HepG2 (cell line): ENCODE data around the gene FKBP9. TPM values are rescaled to one million over a fixed set of nuclear protein-coding genes. Genes with fewer than 3 reads are reported as not detected.

Experiments used
- AHR ChIP-seq: IDR thresholded peaks from 2 replicates; pipeline ENCODE4 v1.6.1; 2018; ENCODE audit warnings: missing genetic modification reagents, missing compliant biosample characterization
- ATF7 ChIP-seq, 2 experiments: fragments of 450-650 bp in 1 of 2; sonication (generic) in 1 of 2; formaldehyde crosslinking in 1 of 2; IDR thresholded peaks; 2 replicates each; pipeline versions ENCODE4 v1.4.0 to v1.6.1; 2016 to 2020; ENCODE audit warnings: antibody characterized with exemption in 1 of 2, mild to moderate bottlenecking in 1 of 2, missing genetic modification reagents in 1 of 2
- BCL6 ChIP-seq: IDR thresholded peaks from 2 replicates; pipeline ENCODE4 v1.6.1; 2016; ENCODE audit warnings: missing genetic modification reagents, missing compliant biosample characterization
- DNMT3B ChIP-seq: conservative IDR thresholded peaks from 2 replicates; pipeline ENCODE4 v1.6.1; 2016; ENCODE audit warnings: missing biosample characterization, control low read depth
- GZF1 ChIP-seq: sonication (generic); formaldehyde crosslinking; IDR thresholded peaks from 2 replicates; pipeline ENCODE4 v1.5.1; 2020; ENCODE audit warnings: mild to moderate bottlenecking, missing genetic modification reagents
- HNF4A ChIP-seq: sonication (generic); formaldehyde crosslinking; IDR thresholded peaks from 2 replicates; pipeline ENCODE4 v1.4.0; 2020; ENCODE audit warnings: missing genetic modification reagents
- HOXA7 ChIP-seq: sonication (generic); formaldehyde crosslinking; IDR thresholded peaks from 2 replicates; pipeline ENCODE4 v1.8.1; 2022; ENCODE audit warnings: mild to moderate bottlenecking, missing genetic modification reagents, moderate library complexity
- KDM5A ChIP-seq: fragments of 200-600 bp; sonication (generic); IDR thresholded peaks from 2 replicates; pipeline ENCODE4 v1.7.0; 2018; ENCODE audit warnings: antibody characterized with exemption, mild to moderate bottlenecking, low read length, borderline replicate concordance
- MBD4 ChIP-seq: IDR thresholded peaks from 2 replicates; pipeline ENCODE4 v1.6.1; 2012; ENCODE audit warnings: low read length, inconsistent platforms, borderline replicate concordance
- NCOA5 ChIP-seq: sonication (generic); formaldehyde crosslinking; IDR thresholded peaks from 2 replicates; pipeline ENCODE4 v1.4.0; 2020; ENCODE audit warnings: missing genetic modification reagents
- NFIB ChIP-seq: sonication (generic); formaldehyde crosslinking; IDR thresholded peaks from 2 replicates; pipeline ENCODE4 v1.9.0; 2021; ENCODE audit warnings: missing genetic modification reagents, mild to moderate bottlenecking, borderline replicate concordance
- SMAD9 ChIP-seq: sonication (generic); formaldehyde crosslinking; IDR thresholded peaks from 2 replicates; pipeline ENCODE4 v1.5.1; 2020; ENCODE audit warnings: mild to moderate bottlenecking, missing genetic modification reagents
- SNAPC2 ChIP-seq: sonication (generic); formaldehyde crosslinking; IDR thresholded peaks from 2 replicates; pipeline ENCODE4 v1.8.1; 2022; ENCODE audit warnings: mild to moderate bottlenecking, missing genetic modification reagents
- SOX13 ChIP-seq, 3 experiments: fragments of 450-650 bp in 1 of 3; sonication (generic) in 1 of 3; formaldehyde crosslinking in 1 of 3; IDR thresholded peaks in 2 of 3; conservative IDR thresholded peaks in 1 of 3; 2 replicates each; pipeline versions ENCODE4 v1.5.0 to v1.6.1; 2016 to 2020; ENCODE audit warnings: antibody characterized with exemption in 1 of 3, mild to moderate bottlenecking in 1 of 3, missing compliant biosample characterization in 1 of 3, missing genetic modification reagents in 1 of 3, moderate library complexity in 1 of 3
- STAG1 ChIP-seq: sonication (generic); formaldehyde crosslinking; IDR thresholded peaks from 2 replicates; pipeline ENCODE4 v1.4.0; 2020; ENCODE audit warnings: missing genetic modification reagents
- TEAD2 ChIP-seq: sonication (generic); formaldehyde crosslinking; IDR thresholded peaks from 2 replicates; pipeline ENCODE4 v1.9.0; 2021; ENCODE audit warnings: missing genetic modification reagents
- ZNF496 ChIP-seq: sonication (generic); formaldehyde crosslinking; IDR thresholded peaks from 2 replicates; pipeline ENCODE4 v1.8.1; 2023; ENCODE audit warnings: mild to moderate bottlenecking, moderate library complexity, missing genetic modification reagents; ENCODE audit not compliant: insufficient replicate concordance
- ZNF777 ChIP-seq: sonication (generic); formaldehyde crosslinking; IDR thresholded peaks from 2 replicates; pipeline ENCODE4 v1.4.0; 2020; ENCODE audit warnings: missing genetic modification reagents
- ZNF788 ChIP-seq: sonication (generic); formaldehyde crosslinking; IDR thresholded peaks from 2 replicates; pipeline ENCODE4 v1.5.0; 2020; ENCODE audit warnings: mild to moderate bottlenecking, missing genetic modification reagents, borderline replicate concordance
- ZNF879 ChIP-seq: sonication (generic); formaldehyde crosslinking; IDR thresholded peaks from 2 replicates; pipeline ENCODE4 v1.8.1; 2023; ENCODE audit warnings: missing genetic modification reagents
- polyA plus RNA-seq, 8 experiments: library from polyadenylated mRNA; depleted of rRNA in 3 of 8; stranded (reverse) in 7 of 8; unstranded in 1 of 8; fragments of >200 nt; fragmentation: Illumina TruSeq in 4 of 8; extraction: Trizol in 4 of 8; gene quantifications; 2 replicates each; pipeline versions ENCODE4 v1.2.1 to v1.2.3, GENCODE V29; 2011 to 2016; ENCODE audit warnings: low read depth in 4 of 8, missing spikeins in 1 of 8, mixed read lengths in 1 of 8; ENCODE audit not compliant: insufficient read depth in 1 of 8
- total RNA-seq, 5 experiments: library from RNA; depleted of rRNA; stranded (reverse); fragments of >200 nt; fragmentation: Illumina TruSeq; extraction: Trizol; gene quantifications; 2 replicates each; pipeline ENCODE4 v1.2.3, GENCODE V29; 2016; ENCODE audit warnings: low read depth in 1 of 5
- TF ChIP-seq, protein P1 (sequence below): sonication (generic); formaldehyde crosslinking; IDR thresholded peaks from 2 replicates; pipeline ENCODE4 v1.4.0; 2020; ENCODE audit warnings: missing genetic modification reagents

Gene FKBP9
- total and polyA plus RNA-seq, 2 of the 13 experiments (the other 11 are each of a cell fraction or from before 2014, with no cell fraction given) = 34.0 to 41.5 TPM

DNA sequence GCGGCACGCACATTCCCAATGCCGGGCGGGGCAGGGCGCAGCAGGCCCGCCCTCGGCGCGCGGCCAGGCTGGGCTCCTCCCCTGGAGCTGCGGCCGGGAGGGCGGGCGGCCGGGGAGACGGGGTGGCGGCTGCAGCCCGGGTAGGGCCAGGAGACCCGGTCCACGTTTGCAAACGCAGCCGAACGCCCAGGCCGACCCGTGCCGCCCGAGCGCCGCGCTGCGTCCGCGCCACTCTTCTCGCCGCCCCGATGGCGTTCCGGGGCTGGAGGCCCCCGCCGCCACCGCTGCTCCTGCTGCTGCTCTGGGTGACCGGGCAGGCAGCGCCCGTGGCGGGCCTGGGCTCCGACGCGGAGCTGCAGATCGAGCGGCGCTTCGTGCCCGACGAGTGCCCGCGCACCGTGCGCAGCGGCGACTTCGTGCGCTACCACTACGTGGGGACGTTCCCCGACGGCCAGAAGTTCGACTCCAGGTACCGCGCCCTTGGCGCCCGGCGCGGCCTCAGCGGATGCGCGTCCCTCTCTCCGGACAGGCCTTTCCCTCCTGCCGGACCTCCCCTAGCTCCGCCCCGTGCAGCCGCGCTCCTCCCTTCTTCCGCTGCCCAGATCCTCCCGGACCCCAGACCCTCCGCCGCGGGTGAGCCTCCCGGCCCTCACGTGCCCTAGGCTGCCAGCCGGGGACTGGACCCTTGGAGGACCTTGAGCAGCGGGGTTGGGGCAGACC is at the start of gene FKBP9 (continued):
- TF ChIP-seq SNAPC2 (CRISPR knock-in tag) = no peak; the same call in 1 of the 2 replicates
- TF ChIP-seq NFIB (CRISPR knock-in tag) = no peak
- peak; percentile 52; the same call in 1 of the 2 replicates for TF ChIP-seq BCL6
- TF ChIP-seq SMAD9 (CRISPR knock-in tag) = no peak
- no peak for TF ChIP-seq TEAD2
- TF ChIP-seq NCOA5 (CRISPR knock-in tag) = no peak
- TF ChIP-seq ATF7 (IDR thresholded peaks at IDR 0.05) = no peak
- peak; percentile 82; the same call in 1 of the 2 replicates for TF ChIP-seq ATF7 (CRISPR knock-in tag; IDR thresholded peaks at IDR 0.05)
- TF ChIP-seq HNF4A (CRISPR knock-in tag) = peak; percentile 66
- no peak for TF ChIP-seq KDM5A
- peak; percentile 100 for TF ChIP-seq ZNF777 (CRISPR knock-in tag)
- no peak for TF ChIP-seq MBD4
- no peak for TF ChIP-seq SOX13 (IDR thresholded peaks at IDR 0.05)
- TF ChIP-seq SOX13 (CRISPR knock-in tag; conservative IDR thresholded peaks at IDR 0.05 in 1 of 2, IDR thresholded peaks at IDR 0.05 in 1 of 2) = peak in 1 of 2 experiments; percentile 31; a peak in 1 of 4 replicates
- TF ChIP-seq, protein P1, sequence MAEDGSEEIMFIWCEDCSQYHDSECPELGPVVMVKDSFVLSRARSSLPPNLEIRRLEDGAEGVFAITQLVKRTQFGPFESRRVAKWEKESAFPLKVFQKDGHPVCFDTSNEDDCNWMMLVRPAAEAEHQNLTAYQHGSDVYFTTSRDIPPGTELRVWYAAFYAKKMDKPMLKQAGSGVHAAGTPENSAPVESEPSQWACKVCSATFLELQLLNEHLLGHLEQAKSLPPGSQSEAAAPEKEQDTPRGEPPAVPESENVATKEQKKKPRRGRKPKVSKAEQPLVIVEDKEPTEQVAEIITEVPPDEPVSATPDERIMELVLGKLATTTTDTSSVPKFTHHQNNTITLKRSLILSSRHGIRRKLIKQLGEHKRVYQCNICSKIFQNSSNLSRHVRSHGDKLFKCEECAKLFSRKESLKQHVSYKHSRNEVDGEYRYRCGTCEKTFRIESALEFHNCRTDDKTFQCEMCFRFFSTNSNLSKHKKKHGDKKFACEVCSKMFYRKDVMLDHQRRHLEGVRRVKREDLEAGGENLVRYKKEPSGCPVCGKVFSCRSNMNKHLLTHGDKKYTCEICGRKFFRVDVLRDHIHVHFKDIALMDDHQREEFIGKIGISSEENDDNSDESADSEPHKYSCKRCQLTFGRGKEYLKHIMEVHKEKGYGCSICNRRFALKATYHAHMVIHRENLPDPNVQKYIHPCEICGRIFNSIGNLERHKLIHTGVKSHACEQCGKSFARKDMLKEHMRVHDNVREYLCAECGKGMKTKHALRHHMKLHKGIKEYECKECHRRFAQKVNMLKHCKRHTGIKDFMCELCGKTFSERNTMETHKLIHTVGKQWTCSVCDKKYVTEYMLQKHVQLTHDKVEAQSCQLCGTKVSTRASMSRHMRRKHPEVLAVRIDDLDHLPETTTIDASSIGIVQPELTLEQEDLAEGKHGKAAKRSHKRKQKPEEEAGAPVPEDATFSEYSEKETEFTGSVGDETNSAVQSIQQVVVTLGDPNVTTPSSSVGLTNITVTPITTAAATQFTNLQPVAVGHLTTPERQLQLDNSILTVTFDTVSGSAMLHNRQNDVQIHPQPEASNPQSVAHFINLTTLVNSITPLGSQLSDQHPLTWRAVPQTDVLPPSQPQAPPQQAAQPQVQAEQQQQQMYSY (CRISPR knock-in tag) = no peak
- TF ChIP-seq STAG1 = 0 out of 2 replicates have a peak, but pooled peaks have one; percentile 3
- TF ChIP-seq ZNF788 (CRISPR knock-in tag) = no peak
- TF ChIP-seq DNMT3B (CRISPR knock-in tag) = no peak
- TF ChIP-seq AHR (CRISPR knock-in tag) = no peak
- TF ChIP-seq GZF1 (CRISPR knock-in tag) = no peak; the same call in 1 of the 2 replicates
- TF ChIP-seq HOXA7 = no peak
- 0 out of 2 replicates have a peak, but pooled peaks have one; percentile 10 for TF ChIP-seq ZNF879 (CRISPR knock-in tag)
- no peak for TF ChIP-seq ZNF496 (CRISPR knock-in tag)
